ENCODE data around the gene AOAH. TPM values are rescaled to one million over a fixed set of nuclear protein-coding genes. Genes with fewer than 3 reads are reported as not detected.

Gene AOAH
- total RNA-seq, 1 donor from 2014 or later = 0.40 TPM

- Mint-ChIP-seq H3K27ac (peak overlapping the region; percentile 14), H3K9me3 (no peaks in the 10 kb centered on the region), H3K4me3 (no peak overlapping the region), H3K27me3 (ENCODE audit: low read depth) (no peaks in the 10 kb centered on the region), H3K36me3 (no peaks in the 10 kb centered on the region), H3K4me1 (peaks cover 46% of the 10 kb centered on the region)
- TF ChIP-seq CTCF (IDR thresholded peaks at IDR 0.05; ENCODE audit: unreplicated experiment) = no peak
- DNase-seq (ENCODE audit: low spot score in 2 of 2, unreplicated experiment in 2 of 2) = no peak
Measured at GRCh38 chr7:36683695-36684357, 40.5 kb downstream of the AOAH start.

GRCh38 chr7:36683111-36683510 is 41.2 kb downstream of the AOAH start:
- peaks cover 52% of the 10 kb centered on the region for H3K4me1 Mint-ChIP-seq
- H3K27ac Mint-ChIP-seq = peak overlapping the region; percentile 8
- no peak for TF ChIP-seq CTCF (IDR thresholded peaks at IDR 0.05; ENCODE audit: unreplicated experiment)
- H3K4me3 Mint-ChIP-seq = no peak overlapping the region
- DNase-seq (ENCODE audit: low spot score in 2 of 2, unreplicated experiment in 2 of 2) = no peak
- H3K27me3 Mint-ChIP-seq (ENCODE audit: low read depth) = no peaks in the 10 kb centered on the region
- H3K36me3 Mint-ChIP-seq = no peaks in the 10 kb centered on the region
- H3K9me3 Mint-ChIP-seq = no peaks in the 10 kb centered on the region

GRCh38 chr7:36682102-36682501 is 42.2 kb downstream of the AOAH start:
- no peaks in the 10 kb centered on the region for H3K27me3 Mint-ChIP-seq (ENCODE audit: low read depth)
- H3K9me3 Mint-ChIP-seq = no peaks in the 10 kb centered on the region

GRCh38 chr7:36677769-36678437 is 46.4 kb downstream of the AOAH start:
- Mint-ChIP-seq H3K9me3 (no peaks in the 10 kb centered on the region), H3K36me3 (no peaks in the 10 kb centered on the region), H3K27ac (peak overlapping the region; percentile 58), H3K4me1 (peaks cover 24% of the 10 kb centered on the region), H3K27me3 (ENCODE audit: low read depth) (no peaks in the 10 kb centered on the region), H3K4me3 (no peak overlapping the region)
- TF ChIP-seq CTCF (IDR thresholded peaks at IDR 0.05; ENCODE audit: unreplicated experiment) = no peak
- no peak for DNase-seq (ENCODE audit: low spot score in 2 of 2, unreplicated experiment in 2 of 2)

More at GRCh38 chr7:36682102-36682501, 42.2 kb downstream of the AOAH start:
- Mint-ChIP-seq H3K36me3 (no peaks in the 10 kb centered on the region), H3K27ac (peak overlapping the region; percentile 60), H3K4me3 (no peak overlapping the region), H3K4me1 (peaks cover 47% of the 10 kb centered on the region)
- no peak for DNase-seq (ENCODE audit: low spot score in 2 of 2, unreplicated experiment in 2 of 2)
- no peak for TF ChIP-seq CTCF (IDR thresholded peaks at IDR 0.05; ENCODE audit: unreplicated experiment)

- peaks cover 27% of the 10 kb centered on the region for H3K4me1 Mint-ChIP-seq
- no peaks in the 10 kb centered on the region for H3K27me3 Mint-ChIP-seq (ENCODE audit: low read depth)
- H3K36me3 Mint-ChIP-seq = no peaks in the 10 kb centered on the region
Measured at GRCh38 chr7:36673703-36674102, 50.6 kb downstream of the AOAH start.

More at GRCh38 chr7:36673703-36674102, 50.6 kb downstream of the AOAH start:
- TF ChIP-seq CTCF (IDR thresholded peaks at IDR 0.05; ENCODE audit: unreplicated experiment) = no peak
- Mint-ChIP-seq H3K27ac (no peak overlapping the region), H3K4me3 (no peak overlapping the region), H3K9me3 (no peaks in the 10 kb centered on the region)
- DNase-seq (ENCODE audit: low spot score in 2 of 2, unreplicated experiment in 2 of 2) = no peak
